SU-DHL-6 (cell line): ENCODE measurements around the gene KPTN.

Source experiments
- H2AFZ ChIP-seq: fragments of 200-600 bp; sonication (generic); 2 replicates; pipeline ENCODE4 v1.6.1; 2014; ENCODE audit warnings: low read depth, mild to moderate bottlenecking, moderate library complexity, mixed read lengths, antibody characterized with exemption, low read length; ENCODE audit not compliant: severe bottlenecking
- H3F3A ChIP-seq: fragments of 200-600 bp; shearing (Covaris generic); 2 replicates; pipeline ENCODE4 v1.6.0; 2016; ENCODE audit warnings: antibody characterized with exemption, mild to moderate bottlenecking; ENCODE audit not compliant: insufficient read depth
- H3K27ac ChIP-seq: fragments of 200-600 bp; sonication (generic); 2 replicates; pipeline ENCODE4 v1.5.1; 2016; ENCODE audit warnings: low read depth, mild to moderate bottlenecking, low read length, moderate library complexity, mixed read lengths
- H3K27me3 ChIP-seq: fragments of 200-600 bp; sonication (generic), shearing (Covaris generic); 2 replicates; pipeline ENCODE4 v1.6.0; 2014; ENCODE audit warnings: mild to moderate bottlenecking, low read length
- H3K36me3 ChIP-seq: fragments of 200-600 bp; sonication (generic); 2 replicates; pipeline ENCODE4 v1.6.1; 2014; ENCODE audit warnings: mild to moderate bottlenecking, low read length, mixed read lengths
- H3K4me2 ChIP-seq: fragments of 300-600, 200-600 bp; shearing (Covaris generic), sonication (generic); 2 replicates; pipeline ENCODE4 v1.6.0; 2014; ENCODE audit warnings: low read length, low read depth, mild to moderate bottlenecking; ENCODE audit not compliant: poor library complexity, severe bottlenecking
- H3K4me3 ChIP-seq: fragments of 200-600 bp; sonication (generic); 2 replicates; pipeline ENCODE4 v1.5.1; 2014; ENCODE audit warnings: antibody characterized with exemption, low read length, mild to moderate bottlenecking, mixed read lengths; ENCODE audit not compliant: insufficient read depth, poor library complexity, severe bottlenecking
- H3K79me2 ChIP-seq: fragments of 200-600 bp; sonication (generic); 2 replicates; pipeline ENCODE4 v1.6.1; 2014; ENCODE audit warnings: mild to moderate bottlenecking, low read length, moderate library complexity; ENCODE audit not compliant: insufficient read depth
- H3K9ac ChIP-seq: fragments of 200-600 bp; sonication (generic); 2 replicates; pipeline ENCODE4 v1.7.0; 2014; ENCODE audit warnings: mild to moderate bottlenecking, low read length
- H3K9me2 ChIP-seq: fragments of 200-600 bp; sonication (generic); replicated peaks from 2 replicates; pipeline ENCODE4 v1.6.1; 2014; ENCODE audit warnings: low read length; ENCODE audit not compliant: insufficient read depth
- H3K9me3 ChIP-seq: fragments of 200-600 bp; sonication (generic); 2 replicates; pipeline ENCODE4 v1.6.1; 2014; ENCODE audit warnings: low read length, mixed read lengths; ENCODE audit not compliant: insufficient read depth
- H4K20me1 ChIP-seq: fragments of 200-600 bp; sonication (generic); 2 replicates; pipeline ENCODE4 v1.6.1; 2014; ENCODE audit warnings: low read depth, mild to moderate bottlenecking, antibody characterized with exemption, low read length, moderate library complexity, mixed read lengths
- CTCF ChIP-seq: fragments of 200-600 bp; sonication (generic); IDR thresholded peaks from one replicate; pipeline ENCODE4 v1.5.1; 2017; ENCODE audit warnings: antibody characterized with exemption, mild to moderate bottlenecking, low read length, moderate library complexity; ENCODE audit not compliant: insufficient read depth, poor library complexity, severe bottlenecking
- EZH2phosphoT487 ChIP-seq: fragments of 200-600 bp; sonication (generic), shearing (Covaris generic); conservative IDR thresholded peaks from 2 replicates; pipeline ENCODE4 v1.6.1; 2018; ENCODE audit warnings: mild to moderate bottlenecking, antibody characterized with exemption, low read length, moderate library complexity, mixed read lengths

Gene KPTN

GRCh38 chr19:47448360-47448727, 35.7 kb downstream of the KPTN start:
- H3K9ac ChIP-seq, result no peak overlapping the region

GRCh38 chr19:47447470-47448359, 36.3 kb downstream of the KPTN start:
- no peaks in the 10 kb centered on the region for H4K20me1 ChIP-seq
- H3K9me2 ChIP-seq, result no peaks in the 10 kb centered on the region
- no peaks in the 10 kb centered on the region for H3K36me3 ChIP-seq
- H3K27ac ChIP-seq, result no peak overlapping the region
- no peaks in the 10 kb centered on the region for H3F3A ChIP-seq
- no peak overlapping the region for H2AFZ ChIP-seq
- no peak overlapping the region for H3K4me3 ChIP-seq
- TF ChIP-seq CTCF (no peak), EZH2phosphoT487 (no peak)
- H3K79me2 ChIP-seq, result no peaks in the 10 kb centered on the region
- no peak overlapping the region for H3K9ac ChIP-seq
- no peak overlapping the region for H3K4me2 ChIP-seq
- no peaks in the 10 kb centered on the region for H3K27me3 ChIP-seq
- no peaks in the 10 kb centered on the region for H3K9me3 ChIP-seq

More at GRCh38 chr19:47448360-47448727, 35.7 kb downstream of the KPTN start:
- no peak overlapping the region for H3K4me3 ChIP-seq
- no peaks in the 10 kb centered on the region for H3K27me3 ChIP-seq
- H3K9me3 ChIP-seq, result no peaks in the 10 kb centered on the region
- TF ChIP-seq EZH2phosphoT487 (no peak), CTCF (no peak)
- no peak overlapping the region for H2AFZ ChIP-seq
- H3K27ac ChIP-seq, result no peak overlapping the region
- H3K79me2 ChIP-seq, result no peaks in the 10 kb centered on the region
- no peaks in the 10 kb centered on the region for H3K9me2 ChIP-seq
- no peaks in the 10 kb centered on the region for H4K20me1 ChIP-seq
- H3F3A ChIP-seq, result no peaks in the 10 kb centered on the region
- H3K4me2 ChIP-seq, result no peak overlapping the region
- H3K36me3 ChIP-seq, result no peaks in the 10 kb centered on the region

- no peaks in the 10 kb centered on the region for H3K27me3 ChIP-seq
- no peaks in the 10 kb centered on the region for H4K20me1 ChIP-seq
- H3K27ac ChIP-seq, result no peak overlapping the region
- H3K4me3 ChIP-seq, result no peak overlapping the region
- no peaks in the 10 kb centered on the region for H3F3A ChIP-seq
- no peak overlapping the region for H2AFZ ChIP-seq
- H3K4me2 ChIP-seq, result no peak overlapping the region
- no peaks in the 10 kb centered on the region for H3K79me2 ChIP-seq
- no peak overlapping the region for H3K9ac ChIP-seq
- no peak for TF ChIP-seq CTCF
- no peak for TF ChIP-seq EZH2phosphoT487
- H3K9me2 ChIP-seq, result no peaks in the 10 kb centered on the region
- no peaks in the 10 kb centered on the region for H3K36me3 ChIP-seq
- H3K9me3 ChIP-seq, result no peaks in the 10 kb centered on the region
These were observed 37.2 kb downstream of the KPTN start for GRCh38 chr19:47446534-47447469.
